BE2C (cell line): Measurements from ENCODE around the gene RAB43. TPM values are rescaled to one million over a fixed set of nuclear protein-coding genes. Genes with fewer than 3 reads are reported as not detected.
"Not testable (repeated sequence)": the region's sequence is repeated elsewhere in the genome, so short reads cannot be mapped to it uniquely, and the experiment has no call there.

Experiments used
- DNase-seq: peaks from one replicate; pipeline ENCODE4 v3.0.0-alpha.2; 2020
- H3K27me3 ChIP-seq: fragments of 250-450 bp; sonication (Bioruptor Pico); 2 replicates; pipeline ENCODE4 v1.5.1; 2020; ENCODE audit warnings: mild to moderate bottlenecking
- H3K36me3 ChIP-seq: fragments of 250-450 bp; sonication (Bioruptor Pico); 2 replicates; pipeline ENCODE4 v1.5.1; 2020; ENCODE audit warnings: mild to moderate bottlenecking
- H3K4me1 ChIP-seq: fragments of 250-450 bp; sonication (Bioruptor Pico); 2 replicates; pipeline ENCODE4 v1.5.1; 2020
- H3K4me3 ChIP-seq: 2 replicates; pipeline ENCODE4 v1.5.1; 2011; ENCODE audit warnings: low read depth, low read length
- H3K9me3 ChIP-seq: fragments of 250-450 bp; sonication (Bioruptor Pico); 2 replicates; pipeline ENCODE4 v1.5.1; 2020
- polyA plus RNA-seq: library from polyadenylated mRNA; unstranded; fragments of >200 nt; gene quantifications from one replicate; pipeline ENCODE4 v1.2.1, GENCODE V29; 2012; ENCODE audit warnings: low read depth, missing spikeins; ENCODE audit not compliant: insufficient read length, insufficient read depth
- TF ChIP-seq, protein P1 (sequence below): IDR thresholded peaks from 2 replicates; pipeline ENCODE4 v1.5.1; 2012; ENCODE audit warnings: mild to moderate bottlenecking, low read depth, low read length

Gene RAB43
- 1.2 TPM for polyA plus RNA-seq

DNA sequence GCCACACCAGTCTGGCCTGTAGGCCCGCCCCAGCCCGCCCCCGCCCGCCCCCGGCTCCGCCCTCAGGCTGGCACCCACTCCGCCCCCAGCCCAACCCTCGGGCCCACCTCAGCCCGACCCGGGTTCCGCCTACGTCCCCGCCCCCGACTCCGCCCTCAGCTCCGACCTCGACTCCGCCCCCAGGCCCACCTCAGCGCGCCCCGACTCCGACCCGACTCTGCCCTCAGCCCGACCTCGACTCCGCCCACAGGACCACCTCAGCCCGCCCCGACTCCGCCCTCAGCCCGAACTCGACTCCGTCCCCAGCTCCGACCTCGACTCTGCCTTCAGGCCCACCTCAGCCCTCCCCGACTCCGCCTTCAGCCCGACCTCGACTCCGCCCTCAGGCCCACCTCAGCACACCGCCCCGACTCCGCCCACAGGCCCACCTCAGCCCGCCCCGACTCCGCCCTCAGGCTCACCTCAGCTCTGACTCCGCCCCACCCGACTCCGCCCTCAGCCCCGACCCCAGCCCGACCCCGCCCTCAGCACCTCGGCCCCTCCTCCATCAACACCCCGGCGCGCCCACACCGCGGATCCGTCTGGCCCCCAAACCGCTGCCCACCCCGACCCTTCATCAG lies at the start of gene RAB43:
RAB43 (minus strand) TSS at position 13 of the 620 bp plus-strand sequence. CDS start 315 bp downstream, outside the sequence.
- TF ChIP-seq, protein P1, sequence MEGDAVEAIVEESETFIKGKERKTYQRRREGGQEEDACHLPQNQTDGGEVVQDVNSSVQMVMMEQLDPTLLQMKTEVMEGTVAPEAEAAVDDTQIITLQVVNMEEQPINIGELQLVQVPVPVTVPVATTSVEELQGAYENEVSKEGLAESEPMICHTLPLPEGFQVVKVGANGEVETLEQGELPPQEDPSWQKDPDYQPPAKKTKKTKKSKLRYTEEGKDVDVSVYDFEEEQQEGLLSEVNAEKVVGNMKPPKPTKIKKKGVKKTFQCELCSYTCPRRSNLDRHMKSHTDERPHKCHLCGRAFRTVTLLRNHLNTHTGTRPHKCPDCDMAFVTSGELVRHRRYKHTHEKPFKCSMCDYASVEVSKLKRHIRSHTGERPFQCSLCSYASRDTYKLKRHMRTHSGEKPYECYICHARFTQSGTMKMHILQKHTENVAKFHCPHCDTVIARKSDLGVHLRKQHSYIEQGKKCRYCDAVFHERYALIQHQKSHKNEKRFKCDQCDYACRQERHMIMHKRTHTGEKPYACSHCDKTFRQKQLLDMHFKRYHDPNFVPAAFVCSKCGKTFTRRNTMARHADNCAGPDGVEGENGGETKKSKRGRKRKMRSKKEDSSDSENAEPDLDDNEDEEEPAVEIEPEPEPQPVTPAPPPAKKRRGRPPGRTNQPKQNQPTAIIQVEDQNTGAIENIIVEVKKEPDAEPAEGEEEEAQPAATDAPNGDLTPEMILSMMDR: no peak
- Histone ChIP-seq H3K36me3 (no peaks in the 10 kb centered on the region), H3K4me3 (peak within 1 kb of the TSS; percentile 61), H3K27me3 (no peaks in the 10 kb centered on the region), H3K4me1 (peaks cover 5% of the 10 kb centered on the region; the same call in 1 of the 2 replicates), H3K9me3 (no peaks in the 10 kb centered on the region)
- peak; percentile 91 for DNase-seq

DNA sequence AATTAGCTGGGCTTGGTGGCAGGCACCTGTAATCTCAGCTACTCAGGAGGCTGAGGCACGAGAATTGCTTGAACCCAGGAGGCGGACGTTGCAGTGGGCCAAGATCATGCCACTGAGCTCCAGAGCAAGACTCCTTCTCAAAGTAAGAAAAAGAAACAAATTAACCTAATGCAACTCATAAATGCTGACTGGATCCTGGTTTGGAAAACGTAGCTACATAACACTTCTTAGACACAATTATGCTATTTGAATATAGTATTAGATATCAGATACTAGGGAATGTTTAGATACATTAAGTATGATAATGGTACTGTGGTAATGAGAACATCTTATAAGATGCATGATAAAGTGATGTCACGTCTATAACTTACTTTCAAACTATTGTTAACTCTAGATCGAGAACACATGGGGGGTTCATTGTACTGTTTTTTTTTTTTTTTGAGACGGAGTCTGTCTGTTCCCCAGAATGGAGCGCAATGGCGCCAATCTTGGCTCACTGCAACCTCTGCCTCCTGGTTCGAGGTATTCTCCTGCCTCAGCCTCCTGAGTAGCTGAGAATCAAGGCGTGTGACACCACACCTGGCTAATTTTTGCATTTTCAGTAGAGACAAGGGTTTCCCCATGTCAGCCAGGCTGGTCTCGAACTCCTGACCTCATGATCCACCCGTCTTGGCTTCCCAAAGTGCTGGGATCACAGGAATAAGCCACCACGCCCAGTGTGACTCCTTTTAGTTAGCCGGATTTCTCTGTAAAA lies 45.2 kb upstream of the RAB43 start:
- peaks cover 49% of the 10 kb centered on the region for H3K36me3 ChIP-seq

DNA sequence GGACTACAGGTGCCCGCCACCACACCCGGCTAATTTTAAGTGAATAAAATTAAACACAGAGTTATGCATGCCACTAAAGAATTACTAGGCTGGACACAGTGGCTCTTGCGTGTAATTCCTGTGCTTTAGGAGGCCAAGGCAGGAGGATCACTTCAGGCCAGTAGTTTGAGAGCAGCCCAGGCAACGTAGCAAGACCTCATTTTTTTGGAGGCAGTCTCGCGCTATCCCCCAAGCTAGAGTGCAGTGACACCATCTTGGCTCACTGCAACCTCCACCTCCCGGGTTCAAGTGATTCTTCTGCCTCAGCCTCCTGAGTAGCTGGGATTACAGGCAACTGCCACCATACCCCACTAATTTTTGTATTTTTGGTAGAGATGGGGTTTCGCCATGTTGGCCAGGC lies 44.0 kb upstream of the RAB43 start:
- not testable (repeated sequence) for H3K4me1 ChIP-seq, H3K9me3 ChIP-seq, H3K4me3 ChIP-seq, DNase-seq, H3K27me3 ChIP-seq
- H3K36me3 ChIP-seq: peaks cover 37% of the 10 kb centered on the region

More for the DNA sequence above, 45.2 kb upstream of the RAB43 start:
- Histone ChIP-seq H3K27me3 (no peaks in the 10 kb centered on the region), H3K4me1 (no peaks in the 10 kb centered on the region; the same call in 1 of the 2 replicates), H3K4me3 (no peak overlapping the region), H3K9me3 (no peaks in the 10 kb centered on the region)
- DNase-seq: no peak
- TF ChIP-seq, protein P1: no peak

DNA sequence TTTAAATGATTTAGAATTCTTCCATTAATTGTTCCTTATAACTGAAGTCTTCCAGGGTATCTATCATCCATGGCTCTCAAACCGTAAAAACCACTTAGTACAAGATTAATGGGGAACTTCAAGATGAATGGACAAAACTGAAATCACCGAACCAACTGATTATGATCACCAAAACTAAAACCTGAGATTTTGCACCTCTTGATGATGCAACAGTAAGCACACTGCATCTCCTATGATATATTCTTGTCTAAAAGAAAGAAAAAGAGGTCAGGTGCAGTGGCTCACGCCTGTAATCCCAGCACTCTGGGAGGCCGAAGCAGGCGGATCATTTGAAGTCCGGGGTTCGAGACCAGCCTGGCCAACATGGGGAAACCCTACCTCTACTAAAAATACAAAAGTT lies 42.9 kb upstream of the RAB43 start:
- Histone ChIP-seq H3K9me3 (no peaks in the 10 kb centered on the region), H3K4me1 (peaks cover 2% of the 10 kb centered on the region; the same call in 1 of the 2 replicates), H3K27me3 (no peaks in the 10 kb centered on the region), H3K36me3 (peaks cover 26% of the 10 kb centered on the region), H3K4me3 (no peak overlapping the region)
- no peak for DNase-seq
- TF ChIP-seq, protein P1: no peak

DNA sequence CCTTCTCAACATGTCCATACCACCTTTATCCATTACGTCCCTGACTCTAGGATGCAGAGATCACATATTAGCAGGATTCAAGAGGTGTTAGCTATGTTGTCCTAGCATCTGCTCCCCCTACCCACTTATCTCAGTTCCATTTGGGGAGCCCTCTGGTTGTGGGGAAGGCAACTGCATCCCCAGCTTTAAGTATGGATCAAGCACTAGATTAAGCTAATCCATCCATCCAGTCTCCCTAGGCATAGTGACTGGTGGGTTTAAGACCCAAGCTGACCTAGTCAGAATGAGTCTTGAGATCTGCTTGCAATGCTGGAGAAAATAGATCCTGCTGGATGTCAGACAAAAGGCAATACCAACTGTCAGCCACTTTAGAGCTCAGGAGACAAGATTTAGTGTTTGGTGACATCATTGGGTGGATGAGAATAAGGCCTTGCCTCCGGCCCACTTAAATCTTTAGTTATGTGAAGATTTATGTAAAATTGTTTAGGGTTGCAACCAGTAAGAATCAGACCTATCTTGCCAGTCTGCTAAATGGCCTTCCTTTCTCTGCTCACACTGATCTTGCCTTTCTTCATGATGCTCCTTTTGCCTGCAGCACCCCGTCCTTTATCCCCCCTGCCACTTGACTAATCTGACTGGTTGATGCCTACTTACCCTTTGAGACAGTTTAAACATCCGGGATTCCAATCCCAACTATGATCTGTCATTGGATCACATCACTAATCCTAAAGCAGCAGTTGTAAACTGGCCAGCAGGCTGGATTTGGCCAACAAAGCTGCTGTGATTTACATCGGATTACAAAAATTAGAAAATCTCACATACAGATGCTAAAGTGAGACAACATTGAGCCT lies 41.4 kb upstream of the RAB43 start:
- Histone ChIP-seq H3K9me3 (no peaks in the 10 kb centered on the region), H3K36me3 (peaks cover 23% of the 10 kb centered on the region), H3K4me3 (no peak overlapping the region), H3K27me3 (no peaks in the 10 kb centered on the region), H3K4me1 (peaks cover 6% of the 10 kb centered on the region)
- DNase-seq: no peak
- TF ChIP-seq, protein P1: peak; percentile 34

DNA sequence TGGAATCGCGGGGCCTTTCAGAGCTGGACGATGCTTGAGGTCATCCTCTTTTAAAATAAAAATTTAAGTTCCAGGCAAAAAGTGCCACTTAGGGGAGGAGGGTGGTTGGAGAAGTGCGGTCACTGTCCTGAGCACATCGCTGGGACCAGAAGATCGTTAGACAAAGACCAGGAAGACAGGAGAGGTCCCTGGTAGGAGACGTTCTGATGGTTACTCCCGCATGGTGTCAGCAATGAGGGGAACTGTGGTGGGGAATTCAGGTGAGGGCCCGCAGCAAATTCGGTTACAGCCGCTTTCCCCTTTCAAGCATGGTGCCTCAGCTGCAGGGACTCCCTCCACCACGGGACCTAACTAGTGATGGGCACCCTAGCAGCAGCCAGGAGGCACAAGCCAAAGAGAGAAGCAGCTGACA lies 40.3 kb upstream of the RAB43 start:
- Histone ChIP-seq H3K27me3 (no peaks in the 10 kb centered on the region), H3K4me3 (peak overlapping the region; percentile 98), H3K4me1 (peaks cover 6% of the 10 kb centered on the region), H3K9me3 (no peaks in the 10 kb centered on the region), H3K36me3 (peaks cover 13% of the 10 kb centered on the region)
- DNase-seq: no peak
- TF ChIP-seq, protein P1: no peak
